Uterus (tissue), 4 donors: Measurements from ENCODE around the gene VPS45. TPM values are rescaled to one million over a fixed set of nuclear protein-coding genes. Genes with fewer than 3 reads are reported as not detected.

Experiments
- DNase-seq, 2 donors: peaks; one replicate each; pipeline ENCODE4 v3.0.0-alpha.2; 2019 to 2020
- H3K27ac ChIP-seq, 2 donors: fragments of 200-600 bp; sonication (generic); 1 replicate in 1 of 2; 2 replicates in 1 of 2; pipeline ENCODE4 v1.5.1; 2016 to 2018
- H3K27me3 ChIP-seq, 2 donors: fragments of 200-600 bp; sonication (generic); one replicate each; pipeline ENCODE4 v1.5.1; 2018 to 2019; ENCODE audit warnings: control low read depth in 1 of 2
- H3K36me3 ChIP-seq, 2 donors: fragments of 200-600 bp; sonication (generic); one replicate each; pipeline ENCODE4 v1.5.1; 2019; ENCODE audit warnings: control low read depth in 1 of 2
- H3K4me1 ChIP-seq, 2 donors: fragments of 200-600 bp; sonication (generic); one replicate each; pipeline ENCODE4 v1.5.1; 2018 to 2019; ENCODE audit warnings: control low read depth in 1 of 2
- H3K4me3 ChIP-seq, 2 donors: fragments of 200-600 bp; sonication (generic); 1 replicate in 1 of 2; 2 replicates in 1 of 2; pipeline ENCODE4 v1.5.1; 2018 to 2019; ENCODE audit warnings: mild to moderate bottlenecking in 1 of 2
- H3K9me3 ChIP-seq, 2 donors: fragments of 200-600 bp; sonication (generic); one replicate each; pipeline ENCODE4 v1.5.1; 2019; ENCODE audit warnings: control low read depth in 1 of 2
- CTCF ChIP-seq, 4 experiments: fragments of 200-600 bp in 2 of 4; fragments of 450-650 bp in 2 of 4; sonication (generic) in 2 of 4; IDR thresholded peaks; one replicate each; pipeline ENCODE4 v1.5.1; 2016 to 2019; ENCODE audit warnings: antibody characterized with exemption in 4 of 4, mild to moderate bottlenecking in 2 of 4, moderate library complexity in 1 of 4
- POLR2A ChIP-seq, 2 donors: fragments of 450-650 bp; IDR thresholded peaks; one replicate each; pipeline ENCODE4 v1.6.1; 2016; ENCODE audit warnings: antibody characterized with exemption in 2 of 2, mild to moderate bottlenecking in 1 of 2, moderate library complexity in 1 of 2
- intact Hi-C: fragments of 100-400 bp; cut with DNase I; formaldehyde crosslinking; loops from one replicate; pipeline ENCODE4 v1.15.1; 2023; ENCODE audit warnings: low total_unique reads
- total RNA-seq, 4 donors: library from RNA; depleted of rRNA in 3 of 4; stranded (reverse); fragments of >200 nt in 3 of 4; gene quantifications; one replicate each; pipeline versions ENCODE4 v1.1.0 to v1.2.4, GENCODE V29; 2014 to 2023
- donor health status: DM: yes; HTN: yes; CAD: no.

The VPS45 gene
- total RNA-seq, 4 donors from 2014 or later, result 28.4 to 86.3 (median 66.9) TPM

- TF ChIP-seq POLR2A (IDR thresholded peaks at IDR 0.05) (no peak), CTCF (IDR thresholded peaks at IDR 0.05) (no peak)
- Histone ChIP-seq H3K27me3 (no peaks in the 10 kb centered on the region), H3K4me1 (peaks cover 0 to 6% of the 10 kb centered on the region in 2 donors), H3K27ac (no peak overlapping the region), H3K9me3 (no peaks in the 10 kb centered on the region), H3K36me3 (no peaks in the 10 kb centered on the region), H3K4me3 (no peak overlapping the region)
- intact Hi-C loops, result loop anchor here (10.0 kb wide), 1 partner anchor 207 kb away; no protein-coding TSS in a partner anchor
- no peak for DNase-seq
Observed at GRCh38 chr1:150171801-150172200, 104.2 kb downstream of the VPS45 start.

- H3K27me3 ChIP-seq, result no peaks in the 10 kb centered on the region
- TF ChIP-seq POLR2A (IDR thresholded peaks at IDR 0.05) (no peak), CTCF (IDR thresholded peaks at IDR 0.05) (no peak)
- peaks cover 0 to 6% of the 10 kb centered on the region in 2 donors for H3K4me1 ChIP-seq
- no peaks in the 10 kb centered on the region for H3K36me3 ChIP-seq
- intact Hi-C loops, result loop anchor here (10.0 kb wide), 1 partner anchor 208 kb away; no protein-coding TSS in a partner anchor
- no peak overlapping the region for H3K27ac ChIP-seq
- H3K4me3 ChIP-seq, result no peak overlapping the region
- no peaks in the 10 kb centered on the region for H3K9me3 ChIP-seq
- DNase-seq, result no peak
Observed at GRCh38 chr1:150173141-150173585, 105.6 kb downstream of the VPS45 start.

GRCh38 chr1:150176593-150176992 lies 109.0 kb downstream of the VPS45 start:
- H3K27ac ChIP-seq, result no peak overlapping the region
- H3K36me3 ChIP-seq, result no peaks in the 10 kb centered on the region
- no peak for TF ChIP-seq CTCF (IDR thresholded peaks at IDR 0.05)
- no peak for TF ChIP-seq POLR2A (IDR thresholded peaks at IDR 0.05)
- no peaks in the 10 kb centered on the region for H3K4me1 ChIP-seq
- H3K9me3 ChIP-seq, result no peaks in the 10 kb centered on the region
- DNase-seq, result no peak
- intact Hi-C loops, result loop anchor here (10.0 kb wide), 1 partner anchor 212 kb away; no protein-coding TSS in a partner anchor
- no peaks in the 10 kb centered on the region for H3K27me3 ChIP-seq
- no peak overlapping the region for H3K4me3 ChIP-seq

- Histone ChIP-seq H3K27me3 (no peaks in the 10 kb centered on the region), H3K4me3 (no peak overlapping the region), H3K4me1 (no peaks in the 10 kb centered on the region), H3K36me3 (no peaks in the 10 kb centered on the region), H3K9me3 (no peaks in the 10 kb centered on the region), H3K27ac (no peak overlapping the region)
- intact Hi-C loops, result loop anchor here (10.0 kb wide), 1 partner anchor 214 kb away; no protein-coding TSS in a partner anchor
- DNase-seq, result no peak
- TF ChIP-seq POLR2A (IDR thresholded peaks at IDR 0.05), result no peak
- TF ChIP-seq CTCF (IDR thresholded peaks at IDR 0.05), result no peak
Observed at GRCh38 chr1:150178548-150178947, 111.0 kb downstream of the VPS45 start.

GRCh38 chr1:150179867-150180266 lies 112.3 kb downstream of the VPS45 start:
- Histone ChIP-seq H3K27ac (no peak overlapping the region), H3K36me3 (no peaks in the 10 kb centered on the region), H3K4me1 (no peaks in the 10 kb centered on the region), H3K27me3 (no peaks in the 10 kb centered on the region), H3K4me3 (no peak overlapping the region), H3K9me3 (no peaks in the 10 kb centered on the region)
- no peak for DNase-seq
- intact Hi-C loops, result loop anchor here (10.0 kb wide), 1 partner anchor 215 kb away; no protein-coding TSS in a partner anchor
- TF ChIP-seq CTCF (IDR thresholded peaks at IDR 0.05) (no peak), POLR2A (IDR thresholded peaks at IDR 0.05) (no peak)
